GM21360 (cell line): Measurements from ENCODE around the gene SELENOF.

ENCODE experiments used
- ATAC-seq: cut with Tn5 transposase; IDR thresholded peaks from one replicate; pipeline ENCODE4 v1.9.1; 2021; ENCODE audit warnings: mild to moderate bottlenecking, moderate library complexity; ENCODE audit not compliant: unreplicated experiment

The SELENOF gene

GRCh38 chr1:86860424-86860823 lies 53.5 kb downstream of the SELENOF start:
- ATAC-seq, result no peak

DNA sequence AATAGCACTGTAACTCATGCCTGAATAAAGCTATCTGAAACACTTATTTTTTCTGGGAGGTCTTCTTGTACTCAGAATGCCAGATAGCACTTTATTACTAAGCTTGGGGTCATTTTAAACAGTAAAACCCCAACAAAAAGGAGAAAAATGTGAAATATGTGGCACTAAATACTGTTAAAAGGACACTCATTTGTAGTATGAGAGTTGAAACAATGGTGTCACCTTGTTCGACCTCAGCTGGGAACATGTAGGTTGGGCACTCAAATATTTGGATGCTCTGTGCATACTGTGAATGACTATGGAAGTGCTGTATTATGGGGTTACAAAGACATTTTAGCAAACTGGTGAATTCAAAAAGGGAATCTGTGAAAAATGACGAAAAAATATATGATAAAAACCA lies 53.9 kb downstream of the SELENOF start:
- no peak for ATAC-seq

DNA sequence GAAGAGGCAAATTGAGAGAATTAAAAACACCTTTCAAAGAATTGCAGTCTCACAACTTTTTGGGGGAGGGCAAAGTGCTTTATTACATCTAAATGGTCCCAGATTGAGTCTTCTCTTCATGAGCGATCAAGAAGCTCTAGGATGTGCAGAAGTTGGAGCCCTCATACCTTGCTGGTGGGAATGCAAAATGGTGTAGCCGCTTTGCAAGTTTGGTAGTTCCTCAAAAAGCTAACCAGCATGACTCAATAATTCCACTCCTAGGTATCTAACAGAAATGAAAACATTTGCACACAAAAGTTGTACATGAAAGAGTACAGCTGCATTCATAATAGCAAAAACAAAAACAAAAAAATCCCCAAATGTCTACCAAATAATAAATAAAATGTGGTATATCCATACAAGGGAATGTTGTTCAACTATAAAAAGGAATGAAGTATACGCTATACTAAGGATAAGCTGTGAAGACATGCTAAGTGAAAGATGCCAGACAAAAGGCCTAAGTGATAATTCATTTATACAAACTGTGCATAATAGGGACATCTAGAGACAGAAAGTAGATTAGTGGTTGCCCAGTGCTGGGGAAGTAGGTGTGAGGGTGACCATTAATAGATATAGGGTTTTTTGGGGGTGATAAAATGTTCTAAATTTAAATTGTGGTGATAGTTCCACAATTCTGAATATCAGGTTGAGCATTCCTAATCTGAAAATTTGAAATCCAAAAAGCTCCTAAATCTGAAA lies 55.2 kb downstream of the SELENOF start:
- ATAC-seq, result peak; percentile 40

DNA sequence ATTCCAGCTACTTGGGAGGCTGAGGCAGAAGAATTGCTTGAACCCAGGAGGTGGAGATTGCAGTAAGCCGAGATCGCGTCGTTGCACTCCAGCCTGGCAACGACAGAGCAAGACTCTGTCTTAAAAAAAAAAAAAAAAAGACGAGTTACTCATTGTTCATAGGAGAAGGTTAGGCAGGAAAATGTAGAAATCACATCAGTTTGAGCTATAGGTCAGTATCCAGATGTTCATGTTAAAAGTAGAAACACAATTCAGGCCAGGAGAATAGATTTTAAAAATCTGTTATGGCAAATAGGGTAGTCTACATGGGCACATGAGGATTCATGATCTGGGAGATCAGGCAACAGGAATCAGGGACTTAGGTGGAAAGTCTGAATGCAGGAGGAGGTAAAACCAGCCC lies 57.7 kb downstream of the SELENOF start:
- no peak for ATAC-seq

- ATAC-seq, result no peak
Measured at GRCh38 chr1:86854352-86854751, 59.6 kb downstream of the SELENOF start.

GRCh38 chr1:86852782-86853408 lies 61.0 kb downstream of the SELENOF start:
- no peak for ATAC-seq

GRCh38 chr1:86852289-86852688 lies 61.6 kb downstream of the SELENOF start:
- ATAC-seq, result no peak

DNA sequence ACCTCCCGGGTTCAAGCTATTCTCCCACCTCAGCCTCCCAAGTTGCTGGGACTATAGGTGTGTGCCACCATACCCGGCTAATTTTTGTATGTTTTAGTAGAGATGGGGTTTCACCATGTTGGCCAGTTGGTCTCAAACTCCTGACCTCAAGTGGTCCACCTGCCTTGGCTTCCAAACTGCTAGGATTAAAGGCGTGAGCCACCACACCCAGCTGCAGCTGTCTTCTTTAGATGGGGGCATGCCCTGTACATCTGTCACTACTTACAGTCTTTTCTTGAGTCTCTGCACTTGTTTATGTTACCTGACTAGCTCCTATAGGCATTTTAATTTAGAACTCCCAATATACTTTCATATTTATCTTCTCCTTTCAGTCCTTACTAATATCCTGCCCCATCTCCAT lies 64.2 kb downstream of the SELENOF start:
- no peak for ATAC-seq

DNA sequence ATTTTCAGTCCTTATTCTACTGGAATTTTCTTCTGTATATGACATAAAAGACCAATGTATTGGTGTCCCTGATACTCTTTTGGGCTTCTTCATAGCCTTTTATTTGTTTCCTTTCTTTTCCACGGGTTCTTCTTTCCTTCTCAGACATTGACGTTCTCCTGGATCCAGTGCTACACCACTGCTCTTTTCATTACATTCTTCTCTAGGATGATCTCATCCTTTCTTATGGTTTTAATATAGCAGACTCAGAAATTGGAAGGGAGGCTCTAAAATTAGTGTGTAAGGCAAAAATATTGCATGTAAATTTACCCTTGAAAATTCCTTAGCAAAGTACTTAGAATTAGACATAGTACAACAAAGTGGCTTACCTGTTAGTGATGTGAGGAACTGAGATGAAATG lies 65.3 kb downstream of the SELENOF start:
- no peak for ATAC-seq

- ATAC-seq, result no peak
Measured at GRCh38 chr1:86846164-86846647, 67.7 kb downstream of the SELENOF start.

DNA sequence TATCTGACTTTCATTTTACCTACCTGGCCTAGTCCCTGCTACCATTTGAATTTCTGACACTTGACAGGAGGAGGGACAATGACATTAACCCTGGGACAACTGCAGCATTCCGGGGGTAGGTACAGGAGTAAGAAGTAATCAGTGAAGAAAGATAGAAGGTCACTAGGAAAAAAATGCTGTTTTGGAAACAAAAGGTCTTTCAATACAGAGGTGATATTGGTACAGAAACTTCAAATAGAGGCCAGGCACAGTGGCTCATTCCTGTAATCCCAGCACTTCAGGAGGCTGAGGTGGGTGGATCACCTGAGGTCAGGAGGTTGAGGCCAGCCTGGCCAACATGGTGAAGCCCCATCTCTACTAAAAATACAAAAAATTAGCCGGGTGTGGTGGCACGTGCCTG lies 68.4 kb downstream of the SELENOF start:
- ATAC-seq, result no peak

DNA sequence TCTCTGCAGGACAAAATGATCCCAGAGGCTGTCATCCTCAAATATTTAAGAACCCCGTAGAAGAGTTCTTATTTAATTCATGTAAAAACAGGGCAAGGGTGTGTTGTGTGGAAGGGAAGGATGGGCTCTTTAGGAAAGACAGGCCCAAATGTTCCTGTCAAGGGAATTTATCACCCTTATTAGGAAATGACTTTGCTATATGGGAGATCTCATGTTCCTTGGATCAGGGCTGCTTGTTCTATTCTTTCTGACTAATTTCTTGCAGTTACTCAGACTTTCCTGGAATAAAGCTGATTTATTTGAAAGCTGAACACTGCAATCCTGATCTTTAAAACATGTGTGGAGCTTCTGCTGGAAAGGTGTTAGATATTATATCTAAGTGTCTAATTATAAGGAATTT lies 72.8 kb downstream of the SELENOF start:
- no peak for ATAC-seq

DNA sequence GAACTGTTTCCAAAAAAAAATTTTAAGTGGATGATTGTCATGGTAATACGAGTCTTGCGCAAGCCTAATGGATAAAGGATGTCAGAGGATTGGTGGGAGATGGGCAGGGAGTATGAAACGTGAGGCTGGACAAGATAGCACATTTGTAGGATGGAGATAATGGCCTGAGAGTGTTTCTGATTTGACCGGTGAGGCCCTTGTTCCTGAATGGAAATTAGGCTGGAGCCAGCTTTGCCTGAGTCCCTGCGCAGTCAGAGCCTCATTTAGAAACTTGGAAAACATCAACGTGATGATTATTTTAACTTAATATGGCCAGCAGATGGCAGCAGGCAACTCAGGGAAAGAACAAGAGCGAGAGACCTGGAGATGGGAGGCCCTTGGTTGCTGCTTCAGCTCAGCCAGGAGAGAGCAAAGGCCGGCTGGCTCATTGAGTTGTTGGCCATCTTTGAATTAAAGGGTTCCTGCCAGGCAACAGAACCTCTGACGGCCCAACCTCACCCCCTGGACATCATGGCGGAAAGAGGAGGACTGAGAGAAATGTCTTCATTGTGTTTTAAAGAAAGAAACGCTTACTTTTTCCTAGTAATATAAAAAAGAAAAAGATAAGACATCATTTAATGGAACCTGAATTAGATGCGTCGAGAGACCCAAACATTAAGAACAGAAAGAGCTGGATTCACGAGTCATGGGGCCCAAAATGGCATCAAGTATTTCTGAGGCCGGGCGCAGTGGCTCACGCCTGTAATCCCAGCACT lies 80.3 kb downstream of the SELENOF start:
- ATAC-seq, result peak; percentile 73

DNA sequence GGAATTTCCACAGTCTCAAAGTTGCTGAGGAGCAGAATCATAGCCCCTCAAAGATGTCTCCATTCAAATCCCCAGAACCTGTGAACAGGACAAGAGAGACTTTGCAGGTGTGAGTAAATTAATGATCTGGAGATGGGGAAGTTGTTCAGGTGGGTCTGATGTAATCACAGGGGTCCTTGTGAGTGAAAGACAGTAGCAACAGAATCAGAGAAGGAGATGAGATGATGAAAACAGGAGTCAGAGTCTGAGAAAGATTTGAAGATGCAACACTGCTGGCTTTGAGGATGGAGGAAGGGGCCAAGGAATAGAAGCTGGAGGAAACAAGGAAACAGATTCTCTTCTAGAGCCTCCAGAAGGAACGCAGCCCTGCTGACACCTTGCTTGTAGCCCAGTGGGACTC lies 81.5 kb downstream of the SELENOF start:
- ATAC-seq, result no peak

GRCh38 chr1:86829321-86829720 lies 84.6 kb downstream of the SELENOF start:
- no peak for ATAC-seq

- no peak for ATAC-seq
Measured at GRCh38 chr1:86828024-86828423, 85.9 kb downstream of the SELENOF start.

GRCh38 chr1:86826856-86827255 lies 87.1 kb downstream of the SELENOF start:
- no peak for ATAC-seq

DNA sequence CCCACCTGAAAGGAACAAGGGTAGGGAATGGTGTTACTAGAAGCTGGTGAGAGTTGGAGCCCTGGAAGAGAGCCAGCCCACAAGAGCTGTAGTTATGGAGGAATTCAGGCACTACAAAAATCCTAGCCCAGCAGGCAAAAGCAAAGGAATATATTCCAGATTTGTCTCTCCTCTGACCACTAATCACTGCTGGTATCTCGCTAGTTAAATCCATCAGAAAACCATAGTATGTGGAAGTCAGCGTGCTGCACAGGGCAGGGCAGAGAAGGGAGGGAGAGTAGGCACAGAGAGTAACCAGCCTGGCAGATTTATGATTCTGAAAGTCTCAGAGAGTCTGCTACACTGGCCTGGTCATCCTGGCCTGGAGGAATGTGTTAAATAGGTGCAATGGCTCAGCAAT lies 88.6 kb downstream of the SELENOF start:
- no peak for ATAC-seq

GRCh38 chr1:86823821-86824500 lies 90.0 kb downstream of the SELENOF start:
- no peak for ATAC-seq

DNA sequence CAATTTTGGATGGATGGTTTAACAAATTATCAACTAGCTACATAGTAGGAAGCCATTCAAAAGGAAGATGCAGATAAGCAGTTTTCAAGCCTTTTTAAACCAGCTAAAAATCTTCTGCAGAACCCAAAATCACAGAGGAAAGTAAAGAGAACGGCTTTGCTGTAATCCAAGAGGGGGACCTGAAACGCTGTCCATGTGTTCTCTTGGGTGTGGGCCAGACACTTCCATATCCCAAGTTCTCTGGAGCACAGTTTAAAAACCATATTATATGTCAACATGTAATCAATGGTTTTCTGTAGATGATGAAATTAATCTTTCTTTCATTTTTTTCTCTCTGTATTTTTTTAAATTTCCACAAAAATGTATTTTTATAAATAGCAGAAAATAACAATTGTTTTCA lies 90.5 kb downstream of the SELENOF start:
- ATAC-seq, result no peak

DNA sequence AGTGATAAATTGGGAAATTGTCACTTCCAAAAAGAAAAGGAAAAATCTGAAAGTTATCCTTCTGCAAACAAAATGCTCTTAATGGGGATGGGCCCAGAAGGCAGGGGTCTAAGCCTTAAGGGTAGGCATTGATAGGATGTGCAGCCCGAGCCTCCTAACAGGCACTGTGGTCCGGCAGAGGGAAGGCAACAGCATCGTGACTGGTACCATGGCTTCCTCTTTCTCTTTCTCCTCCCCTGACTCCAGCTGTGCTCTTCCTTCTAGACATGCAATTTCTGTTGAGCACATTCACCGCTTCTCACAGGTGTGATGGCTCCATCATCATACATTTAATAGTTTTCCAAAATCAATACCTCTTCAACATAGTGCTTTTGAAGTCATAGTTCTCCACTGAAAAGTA lies 91.5 kb downstream of the SELENOF start:
- no peak for ATAC-seq
